Measurements from ENCODE around the gene WDFY4.

The WDFY4 gene

DNA sequence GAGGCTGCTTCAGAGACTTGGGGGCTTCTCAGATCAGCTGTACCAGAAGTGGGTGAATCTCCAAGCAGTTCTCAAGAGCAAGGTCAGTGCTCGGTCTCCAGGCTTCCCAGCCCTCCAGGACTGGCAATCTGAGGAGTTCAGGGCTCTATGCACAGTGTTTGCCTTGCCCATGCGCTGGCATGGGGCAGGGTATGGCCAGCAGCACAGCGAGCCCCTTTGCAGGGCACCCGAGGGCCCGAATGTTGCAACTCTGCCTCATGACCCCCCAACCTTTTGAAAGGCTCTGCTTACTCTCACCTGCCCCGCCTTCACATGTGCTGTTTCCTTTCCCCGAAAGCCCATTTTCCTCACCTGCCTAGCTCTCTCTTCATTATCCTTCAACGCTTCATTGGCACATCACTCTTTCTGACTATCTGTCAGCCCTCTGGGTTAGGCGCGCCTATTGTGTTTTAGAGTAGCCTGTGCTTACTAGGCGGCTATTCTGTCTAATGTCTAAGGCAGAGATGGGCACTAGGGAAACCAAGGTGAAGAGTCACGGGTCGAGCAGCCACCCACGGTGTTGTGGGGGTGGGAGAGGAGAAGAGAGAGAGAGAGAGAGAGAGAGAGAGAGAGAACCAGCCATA, 83.6 kb downstream of the WDFY4 start:
- no peak for DNase-seq

DNA sequence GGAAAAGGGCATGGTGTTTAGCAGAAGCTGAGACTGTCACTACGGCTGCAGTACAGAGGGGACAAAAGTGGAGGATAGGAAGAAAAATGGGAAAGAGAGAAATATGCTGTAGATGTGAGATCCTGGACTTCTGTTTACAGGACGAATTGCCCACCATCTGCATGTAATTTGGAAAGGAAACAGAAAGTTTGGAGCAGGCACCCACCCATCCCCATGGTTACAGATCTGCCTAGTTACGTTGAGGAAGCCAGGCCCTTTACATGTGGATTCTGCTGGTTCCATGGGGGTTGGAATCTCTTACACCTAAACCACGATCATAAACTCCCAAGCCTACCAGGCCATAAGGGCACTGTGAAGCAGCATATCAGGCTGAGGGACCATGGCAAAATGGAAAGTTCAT, 84.3 kb downstream of the WDFY4 start:
- DNase-seq, result no peak

DNA sequence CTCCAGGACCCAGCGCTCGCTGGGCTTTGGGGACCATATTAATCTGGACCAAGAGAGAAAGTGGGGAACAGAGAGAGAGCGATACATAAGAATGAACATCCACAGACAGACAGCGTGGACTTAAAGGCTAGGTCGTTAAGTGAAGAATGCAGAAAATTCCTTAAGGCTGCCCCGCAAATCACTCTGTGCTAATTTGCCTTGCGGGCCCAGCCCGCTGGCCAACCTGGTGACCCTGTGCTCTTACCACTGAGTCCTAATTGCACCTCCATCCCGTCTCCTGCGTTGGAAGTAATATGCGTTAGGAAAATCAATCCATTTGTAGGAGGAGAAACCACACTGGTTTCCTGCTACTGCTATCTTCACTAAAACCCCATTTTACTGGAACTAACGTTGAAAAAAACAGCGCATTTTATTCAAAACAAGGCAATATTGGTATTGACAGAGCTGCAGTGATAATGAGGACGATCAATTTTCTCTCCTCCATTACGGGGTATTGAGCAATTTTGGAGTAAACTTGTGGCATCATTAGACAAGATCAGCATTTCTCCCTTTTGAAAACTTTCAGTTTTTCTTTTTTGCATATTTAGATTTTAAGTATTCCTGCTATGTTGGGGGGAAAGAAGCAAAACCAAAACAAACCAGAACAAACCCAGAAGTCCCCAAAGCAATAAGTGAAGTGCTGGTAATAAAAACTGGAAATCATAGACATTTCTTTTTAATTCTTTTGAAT, 85.2 kb downstream of the WDFY4 start:
- no peak for DNase-seq

DNA sequence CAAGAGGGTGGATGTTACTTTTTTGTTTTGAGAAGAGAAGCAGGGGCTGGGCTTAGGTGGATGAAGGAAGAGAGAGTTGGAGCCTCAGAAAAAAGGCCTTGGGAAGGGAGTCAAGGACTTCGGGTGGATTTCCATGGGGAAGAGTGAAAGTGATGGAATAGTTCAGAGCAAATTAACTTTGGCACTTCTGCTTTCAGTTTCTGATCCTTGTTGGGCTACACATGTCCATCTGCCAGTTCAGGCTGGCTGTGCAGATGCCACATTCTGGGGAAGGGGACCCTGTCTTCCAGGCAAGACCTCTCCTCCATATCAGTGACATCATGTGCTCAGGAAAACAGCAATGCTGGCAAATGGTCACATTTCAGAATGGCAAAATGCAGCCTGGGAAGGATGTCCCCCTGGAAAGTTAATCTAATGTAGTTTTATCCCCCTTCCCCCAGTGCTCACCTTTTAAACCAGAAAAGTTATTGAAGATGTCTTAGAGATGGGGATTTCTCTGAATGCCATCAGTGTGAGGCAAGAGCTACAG, 86.0 kb downstream of the WDFY4 start:
- DNase-seq, result no peak

DNA sequence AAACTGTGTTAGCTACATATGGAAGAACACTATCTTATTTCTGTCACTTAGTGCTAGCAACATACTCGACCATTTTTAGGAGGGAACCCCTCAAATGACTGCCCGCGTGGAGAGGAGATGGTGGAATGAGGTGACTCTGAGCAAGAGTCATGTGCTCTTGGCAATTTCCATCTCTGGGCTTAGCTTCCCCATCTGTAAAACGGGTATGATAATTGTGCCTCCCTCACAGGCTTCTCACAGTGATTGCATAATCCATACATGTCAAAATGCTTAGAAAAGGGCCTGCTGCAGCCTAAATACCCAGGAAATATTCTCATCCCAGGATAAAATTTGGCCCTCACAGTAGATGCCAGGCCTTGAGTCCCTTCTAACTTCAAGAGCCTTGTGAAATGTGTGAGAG, 86.6 kb downstream of the WDFY4 start:
- no peak for DNase-seq

GRCh38 chr10:48772059-48772458, 87.4 kb downstream of the WDFY4 start:
- DNase-seq, result no peak

DNA sequence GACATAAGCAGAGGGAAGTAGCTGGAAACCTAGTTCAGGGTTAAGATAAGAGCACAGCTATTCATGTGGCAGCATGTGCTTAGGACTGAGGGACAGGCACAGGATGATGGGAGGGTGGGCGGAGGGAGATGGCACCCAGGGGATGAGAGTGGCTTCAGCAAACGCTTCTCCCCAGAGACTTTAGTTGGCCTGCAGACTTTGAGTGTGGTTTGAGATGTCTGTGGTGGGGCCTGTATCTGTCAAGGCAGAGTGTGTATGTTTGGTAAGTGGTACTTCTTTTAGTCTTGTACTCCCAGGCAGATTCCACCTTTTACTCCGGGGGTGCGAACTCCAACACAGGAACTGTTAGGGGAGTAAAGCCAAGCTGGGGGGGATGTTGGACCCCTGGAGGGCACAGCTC, 88.9 kb downstream of the WDFY4 start:
- no peak for DNase-seq

GRCh38 chr10:48774416-48775205, 89.9 kb downstream of the WDFY4 start:
- no peak for DNase-seq

DNA sequence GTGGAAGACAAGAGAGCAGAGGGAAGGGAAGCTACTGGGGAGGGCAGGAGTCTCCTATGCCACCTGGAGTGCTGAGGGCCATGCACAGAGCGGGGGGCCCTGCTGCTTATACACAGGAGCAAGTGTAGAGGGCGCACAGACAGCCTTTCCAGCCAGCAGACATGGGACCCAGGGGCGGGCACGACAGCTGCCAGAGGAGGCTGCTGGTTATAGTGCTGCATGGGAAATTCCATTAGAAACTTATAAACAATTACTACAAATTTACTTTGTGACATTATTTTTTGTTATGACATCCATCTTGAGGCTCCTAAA, 90.5 kb downstream of the WDFY4 start:
- DNase-seq, result no peak

- DNase-seq, result no peak
Measured at GRCh38 chr10:48776005-48776522, 91.4 kb downstream of the WDFY4 start.

DNA sequence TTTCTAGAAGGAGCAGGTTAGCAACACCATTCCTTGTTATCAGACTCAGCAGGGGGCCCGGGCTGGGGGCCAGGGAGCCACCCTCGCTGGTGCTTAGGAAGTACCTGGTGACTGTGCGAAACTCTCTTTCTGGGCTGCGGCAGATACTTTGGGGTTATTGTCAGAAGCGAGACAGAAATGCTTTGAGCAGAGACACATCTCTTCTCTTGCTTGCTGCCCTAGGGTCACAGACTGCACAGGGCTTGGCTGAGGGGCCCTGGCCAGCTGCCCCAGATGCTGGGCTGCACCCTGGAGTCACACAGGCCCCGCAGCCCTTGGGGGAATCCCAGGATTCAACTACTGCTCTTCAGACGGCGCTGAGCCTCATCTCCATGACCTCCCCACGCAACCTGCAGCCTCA, 91.9 kb downstream of the WDFY4 start:
- no peak for DNase-seq

DNA sequence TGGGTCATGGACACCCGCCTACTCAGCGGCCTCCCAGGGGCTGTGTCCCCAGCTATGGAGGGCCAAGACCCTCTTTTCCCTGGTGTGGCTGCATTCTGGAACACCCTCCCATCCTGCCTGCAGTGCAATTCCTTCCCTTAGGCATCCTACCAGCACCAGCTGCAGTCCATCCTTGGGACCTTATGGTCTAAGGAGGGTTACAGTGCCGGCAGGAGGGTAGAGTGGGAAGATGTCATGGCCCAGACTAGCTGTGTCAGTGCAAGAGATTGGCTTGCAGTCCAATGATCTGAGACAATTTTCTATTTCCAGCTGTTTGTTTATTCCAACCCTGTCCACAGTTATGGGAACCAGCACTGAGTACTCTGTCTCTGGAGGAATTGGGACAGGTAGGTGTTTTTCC, 92.4 kb downstream of the WDFY4 start:
- DNase-seq, result no peak

DNA sequence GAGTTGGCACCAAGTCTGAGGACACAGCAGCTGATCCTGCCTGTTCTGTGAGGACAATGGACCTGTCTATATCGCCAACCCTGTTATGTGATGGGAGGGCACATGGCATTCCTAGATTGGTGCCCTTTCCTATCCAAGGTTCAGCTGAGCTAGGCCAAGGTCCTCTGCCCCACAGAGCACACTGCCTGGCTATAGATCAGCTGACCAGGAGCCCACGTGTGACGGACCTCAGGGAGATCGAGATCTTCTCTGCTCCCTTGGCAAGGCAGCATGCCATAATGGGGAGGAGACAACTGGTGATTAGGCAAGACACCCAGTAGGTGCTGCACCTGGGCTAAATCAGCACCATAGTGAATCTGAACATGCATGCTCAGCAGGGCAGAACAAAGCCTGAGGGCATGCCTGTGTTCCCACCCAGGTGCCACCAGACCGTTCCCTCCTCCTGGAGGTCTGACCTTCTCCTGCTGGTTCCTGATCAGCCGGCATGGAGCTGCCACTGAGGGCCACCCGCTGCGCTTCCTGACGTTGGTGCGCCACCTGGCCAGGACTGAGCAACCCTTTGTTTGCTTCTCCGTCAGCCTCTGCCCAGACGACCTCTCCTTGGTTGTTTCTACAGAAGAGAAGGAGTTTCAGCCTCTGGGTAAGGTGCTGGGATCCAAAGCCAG, 93.7 kb downstream of the WDFY4 start:
- DNase-seq, result no peak

DNA sequence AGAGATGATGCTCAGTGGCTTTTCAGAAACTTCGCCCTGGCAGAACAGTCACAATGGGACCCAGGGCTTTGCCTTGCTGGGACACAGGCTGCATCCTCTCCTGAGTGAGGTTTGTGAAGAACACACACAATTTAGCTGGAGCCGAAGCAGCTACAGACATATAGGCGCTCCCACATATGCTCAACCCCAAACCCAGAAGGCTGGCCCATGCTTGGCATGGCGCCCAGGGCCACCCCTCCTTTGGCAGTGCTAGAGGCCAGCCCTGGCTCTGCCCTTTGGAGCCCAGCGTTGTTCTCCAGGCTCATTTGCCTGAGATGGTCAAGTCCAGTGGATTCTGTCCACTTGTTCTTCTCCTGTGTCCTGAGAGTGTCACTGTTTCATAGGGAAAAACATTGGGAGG, 94.4 kb downstream of the WDFY4 start:
- DNase-seq, result no peak

- DNase-seq, result no peak
Measured at GRCh38 chr10:48779546-48780152, 95.0 kb downstream of the WDFY4 start.

DNA sequence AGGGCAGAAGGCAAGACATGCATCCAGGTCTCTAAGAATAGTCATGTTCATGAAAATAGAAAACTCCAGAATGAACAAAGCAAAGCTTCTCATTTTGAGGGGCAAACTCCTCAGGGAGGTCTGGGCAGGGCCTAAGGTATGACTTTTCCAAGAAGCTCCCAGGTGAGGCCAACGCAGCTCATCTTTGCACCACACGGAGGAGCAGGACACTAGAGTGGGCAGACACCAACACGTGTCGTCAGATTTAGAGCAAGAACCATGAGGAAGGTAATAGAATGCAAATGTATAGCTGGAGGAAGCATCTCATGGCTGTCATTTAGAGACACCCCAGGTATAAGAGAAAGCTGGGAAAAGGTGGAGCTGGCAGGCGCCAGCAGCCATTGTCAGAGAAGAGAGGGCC, 95.7 kb downstream of the WDFY4 start:
- no peak for DNase-seq

GRCh38 chr10:48782386-48782785, 97.7 kb downstream of the WDFY4 start:
- DNase-seq, result no peak

DNA sequence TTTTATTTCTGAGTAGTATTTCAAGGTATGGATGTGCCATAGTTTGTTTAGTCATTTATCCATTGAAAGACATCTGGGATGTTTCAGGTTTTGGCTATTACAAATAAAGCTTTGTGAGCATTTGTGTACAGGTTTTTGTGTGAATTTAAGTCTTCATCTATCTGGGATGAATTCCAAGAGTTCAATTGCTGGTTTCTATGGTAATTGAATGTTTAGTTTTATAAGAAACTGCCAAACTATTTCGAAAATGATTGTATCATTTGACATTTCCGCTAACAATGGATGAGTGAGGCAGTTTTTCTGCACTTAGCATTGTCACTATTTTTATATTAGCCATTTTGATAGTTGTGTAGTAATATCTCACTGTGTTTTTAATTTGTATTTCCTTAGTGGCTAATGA, 99.4 kb downstream of the WDFY4 start:
- DNase-seq, result no peak

DNA sequence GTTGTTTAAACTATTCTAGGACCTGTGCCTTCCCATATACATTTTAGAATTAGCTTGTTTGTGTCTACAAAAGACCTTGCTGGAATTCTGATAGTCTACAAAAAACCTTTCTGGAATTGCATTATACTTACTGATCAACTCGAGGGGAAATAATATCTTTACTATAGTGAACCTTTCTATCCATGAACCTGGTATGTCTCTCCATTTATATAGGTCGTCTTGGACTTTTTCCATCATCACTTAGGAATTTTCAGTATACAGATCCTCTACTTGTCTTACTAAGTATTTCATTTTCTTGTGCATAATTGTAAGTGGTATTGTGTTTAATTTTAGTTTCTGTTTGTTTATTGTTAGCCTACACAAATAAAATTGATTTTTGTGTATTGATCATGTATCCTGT, 101.1 kb downstream of the WDFY4 start:
- no peak for DNase-seq

DNA sequence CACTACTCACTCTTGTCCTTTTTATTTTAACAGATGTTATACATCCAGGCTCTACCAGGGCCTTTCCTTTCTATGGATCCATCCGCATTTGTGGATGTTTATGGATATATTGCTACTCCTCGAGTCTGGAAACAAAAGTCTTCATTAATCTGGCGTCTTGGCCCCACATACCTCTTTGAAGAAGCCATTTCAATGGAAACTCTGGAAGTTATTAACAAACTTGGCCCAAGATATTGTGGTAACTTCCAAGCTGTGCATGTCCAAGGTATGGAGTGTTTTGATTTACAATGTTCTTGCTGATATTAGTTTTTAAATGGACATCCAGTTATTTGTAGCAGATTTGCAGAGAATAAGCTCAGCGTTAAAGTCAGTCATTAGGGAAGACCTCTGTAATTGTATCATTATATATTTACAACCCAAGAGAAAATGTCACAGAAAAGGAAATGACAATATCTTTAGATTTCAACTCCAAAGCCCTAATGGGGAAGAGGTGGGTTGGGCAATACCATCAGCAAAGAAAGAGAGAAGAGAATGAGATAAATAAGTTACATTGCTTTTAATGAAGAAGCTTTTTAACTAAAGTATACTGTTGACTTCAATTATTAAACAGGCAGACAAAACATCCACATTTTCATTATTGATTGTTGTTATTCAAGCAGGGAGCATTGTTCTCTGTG, 102.1 kb downstream of the WDFY4 start:
- no peak for DNase-seq

DNA sequence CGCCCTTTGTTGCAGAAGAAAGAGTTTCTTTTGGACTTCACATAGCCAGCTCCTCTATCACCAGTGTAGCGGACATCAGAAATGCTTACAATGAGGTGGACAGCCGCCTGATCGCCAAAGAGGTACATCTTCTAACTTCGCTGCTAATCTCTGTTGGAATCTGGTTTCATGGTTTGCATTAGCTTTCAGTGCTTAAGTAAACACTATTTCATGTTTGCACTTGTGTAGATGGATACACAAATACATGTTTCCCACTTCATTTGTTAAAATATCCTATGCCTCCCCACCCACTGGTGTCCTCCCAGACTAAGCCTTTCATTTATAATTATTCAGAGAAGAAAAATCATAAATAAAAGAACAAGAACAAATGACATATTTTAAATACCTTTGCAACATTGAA, 103.9 kb downstream of the WDFY4 start:
- DNase-seq, result no peak
